SU-DHL-6 (cell line): Measurements from ENCODE around the gene TMPRSS11A.

Source experiments
- EZH2phosphoT487 ChIP-seq: fragments of 200-600 bp; sonication (generic), shearing (Covaris generic); conservative IDR thresholded peaks from 2 replicates; pipeline ENCODE4 v1.6.1; 2018; ENCODE audit warnings: mild to moderate bottlenecking, antibody characterized with exemption, low read length, moderate library complexity, mixed read lengths
- TF ChIP-seq, protein P1 (sequence below): fragments of 200-600 bp; sonication (generic); IDR thresholded peaks from one replicate; pipeline ENCODE4 v1.5.1; 2017; ENCODE audit warnings: antibody characterized with exemption, mild to moderate bottlenecking, low read length, moderate library complexity; ENCODE audit not compliant: insufficient read depth, poor library complexity, severe bottlenecking

DNA sequence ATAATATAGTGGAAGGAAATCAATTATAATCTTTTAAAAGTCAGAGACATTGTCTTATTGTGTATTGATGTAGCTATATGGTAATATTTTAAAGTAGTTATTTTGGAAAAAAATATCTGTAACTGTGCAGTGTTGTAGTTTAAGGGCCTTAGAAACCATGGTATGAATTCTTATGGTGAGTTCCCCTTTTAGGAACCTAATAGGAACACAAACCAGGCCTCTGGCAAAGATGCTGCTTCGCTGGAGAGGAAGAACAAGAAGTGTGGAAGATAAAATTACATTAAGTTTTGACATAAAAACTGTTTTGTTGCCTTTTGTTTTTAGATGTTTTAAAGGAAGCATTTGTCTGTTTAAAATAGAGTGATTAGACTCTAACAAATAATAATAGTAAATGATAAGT, 68.6 kb downstream of the TMPRSS11A start:
- TF ChIP-seq, protein P1, sequence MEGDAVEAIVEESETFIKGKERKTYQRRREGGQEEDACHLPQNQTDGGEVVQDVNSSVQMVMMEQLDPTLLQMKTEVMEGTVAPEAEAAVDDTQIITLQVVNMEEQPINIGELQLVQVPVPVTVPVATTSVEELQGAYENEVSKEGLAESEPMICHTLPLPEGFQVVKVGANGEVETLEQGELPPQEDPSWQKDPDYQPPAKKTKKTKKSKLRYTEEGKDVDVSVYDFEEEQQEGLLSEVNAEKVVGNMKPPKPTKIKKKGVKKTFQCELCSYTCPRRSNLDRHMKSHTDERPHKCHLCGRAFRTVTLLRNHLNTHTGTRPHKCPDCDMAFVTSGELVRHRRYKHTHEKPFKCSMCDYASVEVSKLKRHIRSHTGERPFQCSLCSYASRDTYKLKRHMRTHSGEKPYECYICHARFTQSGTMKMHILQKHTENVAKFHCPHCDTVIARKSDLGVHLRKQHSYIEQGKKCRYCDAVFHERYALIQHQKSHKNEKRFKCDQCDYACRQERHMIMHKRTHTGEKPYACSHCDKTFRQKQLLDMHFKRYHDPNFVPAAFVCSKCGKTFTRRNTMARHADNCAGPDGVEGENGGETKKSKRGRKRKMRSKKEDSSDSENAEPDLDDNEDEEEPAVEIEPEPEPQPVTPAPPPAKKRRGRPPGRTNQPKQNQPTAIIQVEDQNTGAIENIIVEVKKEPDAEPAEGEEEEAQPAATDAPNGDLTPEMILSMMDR, result no peak
- no peak for TF ChIP-seq EZH2phosphoT487
